Hepatic stellate cell (primary cell): Measurements from ENCODE around the gene EGR1.
A peak's percentile ranks its signal among the peaks of the same experiment; 100 is the strongest.
"Not testable (repeated sequence)": the region's sequence is repeated elsewhere in the genome, so short reads cannot be mapped to it uniquely, and the experiment has no call there.

ENCODE experiments used
- DNase-seq: peaks from one replicate; pipeline ENCODE4 v3.0.0; 2011; ENCODE audit warnings: low spot score

EGR1 gene

DNA sequence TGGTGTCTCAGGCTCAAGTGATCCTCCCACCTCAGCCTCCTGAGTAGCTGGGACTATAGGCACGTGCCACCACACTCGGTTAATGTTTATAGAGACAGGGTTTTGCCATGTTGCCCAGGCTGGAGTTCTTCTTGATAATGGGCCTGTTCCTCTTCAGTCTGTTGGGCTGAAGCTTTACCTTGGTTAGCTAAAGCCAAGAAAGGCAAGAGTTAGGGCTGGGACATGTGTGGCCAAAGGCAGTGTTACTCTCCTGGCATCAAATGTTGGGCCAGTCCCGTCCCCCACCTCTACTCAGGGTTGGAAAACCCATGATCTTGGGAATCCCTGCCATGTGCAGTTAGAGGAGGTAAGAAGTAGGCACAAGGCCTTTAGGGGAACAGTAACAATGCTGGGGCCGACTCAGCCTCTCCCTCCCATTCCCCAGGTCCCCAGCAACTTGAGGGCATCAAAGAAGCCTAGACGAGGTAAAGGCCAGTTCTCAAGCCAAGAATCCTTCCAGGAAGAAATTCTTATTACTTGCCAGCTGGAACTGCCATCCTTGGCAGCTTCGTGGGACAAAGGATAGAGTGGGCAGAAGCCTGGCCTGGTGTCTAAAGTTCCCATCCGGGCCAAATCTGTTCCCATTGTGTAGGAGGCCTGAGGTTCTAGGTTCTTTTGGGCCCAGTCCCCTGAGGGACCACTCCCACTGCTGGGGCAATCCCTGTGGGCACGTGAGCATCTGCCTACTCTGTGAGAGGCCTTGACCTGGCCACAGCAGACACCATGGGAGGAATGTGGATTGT lies 4.5 kb downstream of the EGR1 start:
- DNase-seq = peak; percentile 37

- DNase-seq = no peak
These were observed 5.2 kb downstream of the EGR1 start for GRCh38 chr5:138470322-138471051.

- no peak for DNase-seq
These were observed 5.7 kb downstream of the EGR1 start for GRCh38 chr5:138471052-138471361.

GRCh38 chr5:138472353-138472752 lies 7.1 kb downstream of the EGR1 start:
- no peak for DNase-seq

GRCh38 chr5:138473151-138473550 lies 7.9 kb downstream of the EGR1 start:
- not testable (repeated sequence) for DNase-seq

- DNase-seq = no peak
These were observed 11.6 kb downstream of the EGR1 start for GRCh38 chr5:138476918-138477317.

- DNase-seq = no peak
These were observed 17.4 kb downstream of the EGR1 start for GRCh38 chr5:138482638-138483037.

DNA sequence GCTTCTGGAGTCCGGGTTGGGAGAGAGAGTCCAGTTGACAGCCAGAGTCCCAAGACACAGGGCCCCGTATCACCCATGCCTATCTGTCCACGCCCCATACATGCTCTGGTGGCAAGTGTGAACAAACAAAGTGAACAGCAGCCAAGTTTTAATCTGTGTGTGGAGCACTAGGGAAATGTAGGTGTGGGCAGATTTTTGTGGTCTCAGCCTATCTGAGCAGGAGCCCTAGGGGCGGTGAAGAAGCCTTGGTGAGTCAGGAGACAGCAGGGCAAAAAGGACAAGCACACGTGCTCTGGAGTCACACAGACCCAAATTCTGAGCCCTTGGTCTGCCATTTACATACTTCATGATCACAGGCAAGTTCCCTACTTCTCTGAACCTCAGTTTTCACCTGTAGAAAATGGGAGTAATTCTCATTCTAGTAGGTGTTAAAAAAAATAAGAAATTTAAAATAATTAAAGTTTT lies 23.2 kb downstream of the EGR1 start:
- DNase-seq = peak; percentile 42

- no peak for DNase-seq
These were observed 24.4 kb downstream of the EGR1 start for GRCh38 chr5:138489683-138490061.

- no peak for DNase-seq
These were observed 25.5 kb downstream of the EGR1 start for GRCh38 chr5:138490648-138491283.

DNA sequence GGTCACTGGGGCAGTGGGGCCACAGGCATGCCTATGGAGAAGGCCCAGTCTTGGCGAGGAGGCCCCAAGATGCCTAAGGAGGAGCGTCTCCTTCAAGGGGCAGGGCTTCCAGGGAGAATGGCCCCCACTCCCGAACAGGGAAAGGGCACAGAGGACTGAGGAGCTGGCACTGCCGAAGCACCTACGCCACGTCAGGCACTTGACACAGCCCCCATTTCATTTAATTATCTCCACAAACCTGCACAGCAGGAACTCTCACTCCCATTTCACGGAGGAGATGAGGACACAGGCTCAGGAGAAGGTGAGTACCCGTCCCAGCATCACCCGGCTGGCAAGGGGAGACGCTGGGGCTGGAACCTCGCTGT lies 26.0 kb downstream of the EGR1 start:
- no peak for DNase-seq

GRCh38 chr5:138491669-138492559 lies 26.6 kb downstream of the EGR1 start:
- peak; percentile 90 for DNase-seq

GRCh38 chr5:138492560-138493045 lies 27.3 kb downstream of the EGR1 start:
- DNase-seq = no peak

DNA sequence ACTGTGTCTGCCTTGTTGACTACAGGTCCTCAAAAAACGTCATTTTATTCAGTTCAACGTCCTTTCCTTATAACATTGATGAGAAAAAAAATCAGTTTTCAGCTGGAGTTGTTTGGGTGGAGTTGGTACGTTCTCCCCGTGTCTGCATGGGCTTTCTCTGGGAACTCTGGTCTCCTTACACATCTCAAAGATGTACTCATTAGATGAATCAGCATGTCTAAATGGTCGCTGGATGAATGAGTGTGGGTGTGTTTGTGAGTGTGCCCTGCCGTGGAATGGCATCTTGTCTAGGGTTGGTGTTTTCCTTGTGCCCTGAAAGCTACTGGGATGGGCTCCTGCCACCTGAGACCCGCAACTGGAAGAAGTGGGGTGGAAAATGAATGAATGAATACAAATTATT lies 30.1 kb downstream of the EGR1 start:
- DNase-seq = no peak

GRCh38 chr5:138498376-138498775 lies 33.1 kb downstream of the EGR1 start:
- DNase-seq = no peak

- no peak for DNase-seq
These were observed 36.8 kb downstream of the EGR1 start for GRCh38 chr5:138502121-138502520.

DNA sequence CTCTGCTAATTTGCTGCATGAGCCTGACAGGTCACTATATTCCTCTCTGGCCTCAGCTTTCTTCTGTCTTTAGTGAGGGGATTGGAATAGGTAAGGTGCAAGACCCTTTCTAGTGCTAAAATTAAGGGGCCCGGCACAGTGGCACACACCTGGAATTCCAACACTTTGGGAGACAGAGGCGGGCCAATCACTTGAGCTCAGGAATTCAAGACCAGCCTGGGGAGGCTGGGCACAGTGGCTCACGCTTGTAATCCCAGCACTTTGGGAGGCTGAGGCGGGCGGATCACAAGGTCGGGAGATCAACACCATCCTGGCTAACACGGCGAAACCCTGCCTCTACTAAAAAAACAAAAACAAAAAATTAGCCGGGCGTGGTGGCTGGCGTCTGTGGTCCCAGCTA lies 37.2 kb downstream of the EGR1 start:
- no peak for DNase-seq

- DNase-seq = peak; percentile 78
These were observed 38.4 kb downstream of the EGR1 start for GRCh38 chr5:138503487-138504270.

DNA sequence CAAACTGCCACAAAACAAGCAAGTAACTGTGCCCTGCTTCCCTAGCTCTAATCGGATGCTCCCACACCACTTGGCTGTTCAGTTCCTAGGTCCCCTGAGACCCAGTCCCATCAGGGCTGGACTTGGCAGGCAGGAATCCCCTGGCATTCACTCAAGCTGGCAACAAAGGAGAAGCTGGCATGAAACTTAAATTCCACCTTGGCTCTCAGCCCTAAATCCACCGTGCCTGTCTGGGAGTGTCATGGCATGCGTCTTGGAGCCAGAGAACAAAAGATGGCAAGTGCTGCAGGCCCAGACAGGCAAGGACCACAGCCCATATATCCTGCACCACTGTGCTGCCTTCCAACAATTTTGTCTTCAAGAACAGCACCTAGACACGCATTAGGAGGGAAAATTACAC lies 39.5 kb downstream of the EGR1 start:
- DNase-seq = no peak

DNA sequence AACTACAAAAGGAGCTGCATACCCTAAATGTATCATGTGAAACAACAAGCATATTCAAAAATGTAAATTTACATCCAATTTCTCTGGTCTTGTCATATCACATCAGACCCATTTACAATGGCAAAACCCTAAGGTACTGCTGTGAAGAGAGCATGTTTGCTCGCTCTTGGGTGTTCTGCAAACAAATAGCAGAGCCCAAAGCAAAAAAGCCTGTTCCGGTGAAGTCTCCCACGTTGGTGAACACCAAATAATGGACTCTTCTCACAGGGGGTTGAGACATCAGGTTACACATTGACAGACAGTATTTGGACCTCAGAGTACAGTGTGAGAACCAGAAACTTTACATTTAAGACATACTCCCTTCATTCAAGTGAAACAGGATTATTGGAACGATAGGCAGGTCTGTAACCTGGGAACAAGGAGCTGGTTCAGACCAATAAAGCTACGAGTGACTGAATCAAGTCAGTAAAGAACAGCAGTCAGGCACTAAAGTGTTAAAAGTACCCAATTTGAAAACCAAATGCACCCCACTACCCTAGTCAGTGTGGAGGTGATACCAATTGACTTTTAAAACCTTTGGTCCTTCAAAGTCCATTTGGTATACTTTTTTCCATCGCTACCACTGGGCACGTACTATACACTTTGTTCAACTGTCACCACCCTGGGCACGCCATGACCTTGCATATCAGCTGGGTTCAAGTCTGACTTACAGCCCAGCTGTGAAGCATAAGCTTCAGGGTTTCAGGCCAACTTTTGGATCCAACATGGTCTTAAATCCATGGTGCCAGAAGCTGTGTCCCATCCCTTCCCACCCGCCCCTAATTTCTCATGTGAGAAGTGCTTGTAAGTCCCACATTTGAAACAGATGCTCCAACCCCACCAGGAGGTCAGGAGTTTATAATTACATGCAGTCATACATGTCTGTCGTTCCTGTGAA lies 41.4 kb downstream of the EGR1 start:
- no peak for DNase-seq
